DMS79 (cell line): ENCODE data around the gene GUCY1A1.

Experiments
- DNase-seq: peaks from one replicate; lab custom pipeline; 2025; lab: John Stamatoyannopoulos, UW

GUCY1A1 gene

GRCh38 chr4:155777971-155778735 is 111.5 kb downstream of the GUCY1A1 start:
- DNase-seq, result no peak

- DNase-seq, result no peak
These were observed 114.1 kb downstream of the GUCY1A1 start for GRCh38 chr4:155780775-155781174.

- no peak for DNase-seq
These were observed 114.7 kb downstream of the GUCY1A1 start for GRCh38 chr4:155781249-155781831.
